HTERT RPE-1 (cell line): Measurements from ENCODE around the gene IQGAP3.

Experiments used
- in situ Hi-C: fragments of 300-500 bp; cut with MboI; formaldehyde crosslinking; loops from 4 replicates; pipeline ENCODE4 v1.14.3; 2020; ENCODE audit warnings: low sequenced_read_pairs

IQGAP3 gene

DNA sequence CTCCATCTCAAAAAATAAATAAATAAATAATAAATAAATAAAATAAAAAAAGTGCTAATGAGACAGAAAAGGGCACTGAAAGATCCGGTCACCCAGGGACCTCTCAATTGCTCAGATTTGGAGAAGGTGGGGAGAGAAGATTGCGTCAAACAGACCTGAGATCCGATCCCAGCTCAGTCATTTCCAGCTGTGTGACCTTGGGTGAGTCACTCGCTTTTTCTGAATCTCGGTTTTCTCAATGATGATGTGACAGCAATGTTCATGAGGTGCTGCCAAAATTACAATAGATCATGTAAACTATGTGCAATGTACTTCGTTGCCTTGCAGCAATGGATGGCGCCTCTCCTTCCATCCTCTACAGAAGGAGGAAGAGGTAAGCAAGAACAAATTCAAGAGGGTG, 60.7 kb downstream of the IQGAP3 start:
- in situ Hi-C loops: no loop called here

DNA sequence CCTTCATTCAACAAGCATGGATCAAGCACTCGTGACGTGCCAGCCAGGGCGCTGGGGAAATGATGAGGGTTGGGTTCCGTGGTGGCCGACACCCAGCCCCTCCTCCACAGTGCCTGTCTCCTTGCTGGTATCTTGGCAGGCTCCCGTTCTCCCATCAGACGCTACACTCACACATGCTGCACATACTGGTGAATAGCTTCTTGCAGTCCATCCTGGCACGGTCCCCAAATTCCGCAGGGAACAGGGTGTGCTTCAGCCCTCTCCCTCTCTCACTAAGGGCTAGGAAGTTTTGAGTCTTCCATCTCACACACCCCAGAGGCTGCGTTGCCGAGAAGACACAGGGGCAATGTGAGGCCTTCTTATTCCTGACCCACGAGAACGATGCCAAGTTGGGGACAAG, 61.7 kb downstream of the IQGAP3 start:
- in situ Hi-C loops: no loop called here

DNA sequence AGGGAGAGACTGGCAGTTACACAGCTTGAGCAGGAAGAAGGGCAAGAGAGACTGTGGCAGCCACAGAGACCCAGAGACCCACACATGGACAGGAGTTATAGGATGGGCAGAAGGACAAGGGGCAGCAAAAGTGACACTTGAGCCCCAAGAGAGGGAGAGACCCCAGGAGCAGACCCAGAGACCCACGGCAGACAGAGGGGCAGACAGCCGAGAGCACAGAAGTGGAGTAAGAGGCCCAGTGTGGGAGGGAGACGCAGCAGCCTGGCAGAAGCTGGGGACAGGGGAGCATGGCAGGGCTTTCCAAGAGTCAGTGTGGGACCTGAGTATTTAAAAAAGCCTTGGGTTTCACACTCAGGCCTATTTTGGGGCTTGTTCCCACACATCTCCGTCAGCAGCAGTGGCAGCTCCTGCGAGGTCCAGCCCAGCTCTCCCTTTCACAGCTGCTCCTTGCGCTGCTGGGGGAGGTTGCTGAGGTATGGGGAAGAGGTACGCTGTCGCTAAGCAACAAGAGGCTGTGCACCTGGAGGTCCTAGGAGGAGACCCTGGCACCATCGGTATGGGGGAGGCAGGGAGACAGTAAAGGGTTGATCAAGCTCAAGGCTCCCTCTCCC, 62.8 kb downstream of the IQGAP3 start:
- in situ Hi-C loops: no loop called here

DNA sequence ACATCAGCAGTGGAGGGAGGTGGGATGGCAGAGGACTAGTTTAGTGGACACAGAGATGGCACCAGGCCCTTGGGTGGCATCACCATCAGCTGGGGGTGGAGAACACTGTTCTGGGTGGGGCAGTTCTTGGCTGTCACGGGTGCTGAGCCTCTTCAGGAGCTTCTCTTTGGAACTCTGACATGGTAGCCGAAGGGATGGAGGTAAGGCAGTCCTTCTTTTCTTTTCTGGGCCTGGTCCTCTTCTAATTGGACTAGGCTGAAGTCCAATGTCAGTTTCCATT, 63.5 kb downstream of the IQGAP3 start:
- in situ Hi-C loops: no loop called here

DNA sequence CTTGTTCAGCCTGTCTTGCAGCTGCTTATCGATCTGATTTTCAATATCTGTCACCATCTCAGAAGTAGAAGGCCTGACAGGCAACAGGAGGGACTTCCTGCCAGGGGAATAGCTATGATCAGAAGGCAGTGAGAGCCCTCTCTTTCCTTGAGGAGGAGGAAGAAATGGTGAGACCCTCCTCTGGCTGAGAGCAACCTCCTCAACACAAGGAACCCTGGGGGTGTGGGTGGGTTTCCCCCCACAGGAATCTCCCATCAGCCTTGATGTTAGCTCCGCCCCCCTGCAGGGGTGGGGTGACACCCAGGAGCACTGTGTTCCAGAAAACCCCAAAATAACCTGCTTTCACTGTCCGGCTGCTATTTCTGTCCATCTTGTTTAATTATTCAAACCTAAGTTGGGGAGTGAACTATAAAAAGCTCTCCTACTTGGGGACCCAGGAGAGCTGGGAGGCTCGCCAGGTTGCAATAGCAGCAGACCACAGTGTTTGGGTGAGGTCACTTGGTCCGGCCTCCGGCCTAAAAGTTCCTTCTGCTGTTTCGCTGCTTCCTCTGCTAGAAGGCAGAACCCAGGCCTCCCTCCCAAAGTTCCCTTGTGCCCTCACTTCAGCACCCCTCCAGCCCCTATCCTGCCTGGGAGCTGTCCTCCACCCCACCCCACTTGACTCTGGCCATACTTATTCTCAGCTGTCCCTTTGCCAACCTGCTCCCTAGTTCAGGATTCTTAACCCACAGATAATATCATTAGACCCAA, 64.0 kb downstream of the IQGAP3 start:
- in situ Hi-C loops: no loop called here

DNA sequence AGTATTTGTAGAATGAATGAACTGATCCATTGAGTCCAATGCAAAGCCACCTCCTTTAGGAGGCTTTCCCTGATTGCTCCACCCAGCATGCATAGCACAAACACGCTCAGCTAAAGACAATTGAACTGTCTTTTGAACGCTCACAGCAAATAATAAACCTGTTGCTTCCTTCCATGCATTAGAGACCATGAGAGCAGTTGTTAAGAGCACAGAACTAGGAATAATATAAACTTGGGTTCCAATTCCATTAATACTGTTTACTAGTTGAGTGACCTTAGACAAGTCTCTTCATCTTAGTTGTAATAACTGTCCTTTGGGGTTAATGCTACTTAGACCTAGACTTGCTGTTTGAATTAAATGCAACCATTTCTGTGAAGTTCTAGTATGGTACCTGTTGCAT, 65.9 kb downstream of the IQGAP3 start:
- in situ Hi-C loops: no loop called here

DNA sequence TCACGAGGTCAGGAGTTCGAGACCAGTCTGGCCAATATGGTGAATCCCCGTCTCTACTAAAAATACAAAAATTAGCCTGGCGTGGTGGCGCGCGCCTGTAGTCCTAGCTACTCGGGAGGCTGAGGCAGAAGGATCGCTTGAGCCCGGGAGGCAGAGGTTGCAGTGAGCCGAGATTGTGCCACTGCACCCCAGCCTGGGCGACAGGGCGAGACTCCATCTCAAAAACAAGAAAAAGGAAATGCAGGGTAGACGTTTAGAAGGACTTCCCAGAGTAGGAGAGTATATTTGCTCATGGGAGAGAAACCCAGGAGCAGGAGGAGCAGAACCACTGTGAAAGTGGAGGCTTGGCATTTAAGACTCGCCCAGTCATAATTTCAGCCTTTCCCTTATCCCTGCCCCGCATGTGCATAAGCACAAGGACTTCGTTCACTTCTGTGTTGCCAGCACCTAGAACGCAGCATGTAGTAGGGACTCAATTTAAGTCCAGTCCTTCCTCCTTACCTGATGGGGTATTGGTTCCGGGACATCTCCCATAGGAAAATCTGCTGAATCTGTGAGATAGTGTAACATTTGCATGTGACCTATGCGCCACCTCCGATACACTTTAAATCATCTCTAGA, 66.6 kb downstream of the IQGAP3 start:
- in situ Hi-C loops: no loop called here

DNA sequence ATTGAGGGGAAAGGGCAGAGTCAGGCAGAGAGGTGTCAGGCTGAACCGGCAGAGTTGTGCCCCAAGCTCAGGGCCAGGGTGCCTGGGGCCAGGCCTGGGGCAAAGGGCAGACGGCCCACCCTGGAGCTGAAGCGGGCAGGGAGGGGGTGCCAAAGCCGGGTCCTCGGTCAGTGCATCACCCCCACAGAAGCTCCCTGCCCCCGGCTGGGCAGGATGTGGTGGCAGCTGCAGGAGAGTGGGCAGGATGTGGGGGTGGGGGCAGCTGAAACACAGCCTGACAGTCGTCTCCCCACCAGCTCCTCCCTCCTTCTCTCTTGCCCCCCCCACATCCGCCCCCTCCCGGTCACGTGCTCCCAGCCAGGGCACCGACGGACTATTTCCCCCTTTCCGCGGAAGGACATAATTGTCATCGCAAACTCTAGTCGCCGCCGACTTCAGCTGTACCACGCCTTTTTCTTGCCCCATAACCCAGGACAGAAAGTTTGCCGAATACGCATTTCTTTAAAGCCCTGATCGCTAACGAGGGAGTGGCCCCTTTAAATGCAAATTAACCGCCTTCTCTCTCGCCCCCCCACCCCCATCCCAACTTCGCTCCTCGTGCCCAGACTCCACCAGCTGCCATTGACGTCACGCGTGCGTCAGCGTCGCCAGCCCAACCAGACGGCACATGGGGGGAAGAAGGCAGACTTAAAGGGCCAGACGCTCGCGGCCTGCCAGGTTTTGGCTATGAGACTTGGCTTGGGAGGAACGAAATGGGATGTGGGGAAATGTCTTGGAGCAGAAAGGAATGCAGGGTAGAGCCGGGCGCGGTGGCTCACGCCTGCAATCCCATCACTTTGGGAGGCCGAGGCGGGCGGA, 67.3 kb downstream of the IQGAP3 start:
- in situ Hi-C loops: no loop called here

DNA sequence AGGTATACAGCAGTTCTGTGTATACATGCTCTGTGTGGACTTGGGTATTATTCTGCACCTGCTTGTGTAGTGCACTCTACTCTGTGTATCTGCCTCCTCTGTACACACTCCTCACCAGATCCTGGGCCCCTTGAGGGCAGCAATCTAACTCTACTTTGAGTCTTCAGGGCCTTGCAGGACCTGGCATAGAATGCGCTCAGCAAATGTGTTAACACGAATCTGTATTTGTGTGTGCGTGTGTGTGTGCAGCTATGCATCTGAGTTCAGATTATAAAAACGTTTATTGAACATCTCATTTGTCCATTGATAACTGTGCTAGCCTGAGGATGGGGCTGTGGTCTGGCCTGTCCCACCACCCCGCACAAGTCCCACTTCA, 67.9 kb downstream of the IQGAP3 start:
- in situ Hi-C loops: no loop called here

DNA sequence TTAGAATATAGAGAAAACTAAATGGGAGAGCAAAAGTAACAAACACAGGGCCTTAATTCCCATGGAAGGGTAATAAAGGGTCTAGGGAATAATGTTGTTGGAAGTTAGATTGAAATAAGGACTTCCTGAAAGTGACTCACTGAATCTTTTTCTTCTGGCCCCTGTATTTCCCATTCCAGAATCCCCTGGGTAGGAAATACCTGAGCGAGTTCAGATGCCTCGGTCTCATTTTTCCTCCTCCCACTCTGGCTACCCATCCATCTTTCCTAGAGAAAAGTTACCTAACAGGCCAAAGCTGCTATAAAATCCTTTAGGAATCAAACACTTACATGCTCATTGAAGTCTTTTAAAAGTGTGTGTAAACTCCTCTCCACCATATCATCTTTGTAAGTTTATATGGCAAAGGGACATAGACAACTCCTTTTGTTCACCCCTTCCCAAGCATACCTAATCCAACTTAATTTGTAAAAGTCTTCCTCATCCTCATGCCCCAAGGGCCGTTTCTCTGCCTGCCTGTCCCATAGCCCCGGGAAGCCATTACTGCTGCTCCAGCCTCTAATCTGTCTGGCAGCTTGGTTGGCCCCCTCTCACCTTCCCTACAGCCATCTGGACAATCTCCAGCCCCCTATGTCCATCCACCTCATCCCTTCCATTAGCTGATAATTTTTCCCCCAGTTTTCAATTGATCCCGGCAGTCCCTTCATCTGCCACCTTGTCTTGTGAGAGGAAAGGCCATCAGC, 68.5 kb downstream of the IQGAP3 start:
- in situ Hi-C loops: no loop called here

DNA sequence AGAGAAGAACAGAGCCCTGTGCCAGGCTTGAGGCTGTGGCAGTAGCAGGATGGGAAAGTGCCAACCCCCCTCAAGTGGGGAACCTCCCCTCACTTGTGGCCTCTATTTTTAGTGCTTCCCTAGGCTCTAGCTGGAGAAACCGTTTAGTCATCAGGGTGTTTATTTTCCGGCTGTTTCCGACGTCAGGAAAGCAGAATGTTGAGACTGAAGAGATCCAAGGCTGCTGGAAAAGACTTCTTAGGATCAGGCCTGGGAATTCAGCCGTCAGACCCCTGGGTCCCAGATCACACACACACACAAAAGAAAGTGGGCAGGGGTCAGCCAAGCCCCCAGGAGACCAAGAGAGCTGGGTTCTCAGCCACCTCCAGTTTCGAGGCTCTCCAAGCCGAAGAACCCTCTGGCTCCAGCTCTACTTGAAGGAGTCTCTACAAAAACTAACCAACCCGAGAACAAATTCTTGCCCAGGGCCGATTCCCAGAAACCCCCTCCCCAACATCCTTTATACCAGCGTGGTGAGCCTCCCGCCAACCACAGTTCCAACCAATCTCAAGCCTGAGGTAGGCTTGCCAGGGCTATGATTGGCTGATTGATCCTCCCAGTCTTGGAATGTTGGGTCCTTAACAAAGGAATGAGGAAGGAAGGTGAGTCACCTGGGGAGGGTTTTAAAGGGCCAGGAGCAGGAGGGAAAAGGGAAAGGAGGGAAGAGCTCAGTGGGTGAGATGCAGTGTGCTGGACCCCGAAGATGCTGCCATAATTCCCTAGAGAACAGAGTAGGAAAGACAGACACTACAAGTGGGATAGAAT, 69.3 kb downstream of the IQGAP3 start:
- in situ Hi-C loops: no loop called here

DNA sequence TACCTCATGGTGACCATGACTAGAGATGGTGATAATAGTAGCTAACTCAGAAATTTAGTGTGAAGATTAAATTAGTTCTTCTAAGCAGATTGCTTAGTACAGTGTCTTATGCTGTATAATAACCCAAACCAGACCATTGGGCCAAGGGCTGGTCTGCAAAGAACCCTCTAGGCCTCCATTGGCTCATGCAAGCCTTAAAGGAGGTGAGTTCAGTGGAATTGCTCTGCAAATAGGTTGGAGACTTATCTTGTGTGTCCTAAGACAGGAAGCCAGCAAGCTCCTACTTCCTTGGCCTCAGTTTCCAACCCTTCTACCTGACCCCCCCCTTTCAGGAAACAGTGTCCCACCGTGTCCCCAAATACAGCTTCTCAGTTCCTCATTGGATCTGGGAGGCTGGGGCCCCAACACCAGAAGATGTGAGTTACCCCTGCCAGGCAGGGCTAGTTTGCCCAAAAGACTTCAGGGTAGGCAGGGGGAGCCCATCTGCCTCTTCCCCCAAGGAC, 69.9 kb downstream of the IQGAP3 start:
- in situ Hi-C loops: no loop called here

DNA sequence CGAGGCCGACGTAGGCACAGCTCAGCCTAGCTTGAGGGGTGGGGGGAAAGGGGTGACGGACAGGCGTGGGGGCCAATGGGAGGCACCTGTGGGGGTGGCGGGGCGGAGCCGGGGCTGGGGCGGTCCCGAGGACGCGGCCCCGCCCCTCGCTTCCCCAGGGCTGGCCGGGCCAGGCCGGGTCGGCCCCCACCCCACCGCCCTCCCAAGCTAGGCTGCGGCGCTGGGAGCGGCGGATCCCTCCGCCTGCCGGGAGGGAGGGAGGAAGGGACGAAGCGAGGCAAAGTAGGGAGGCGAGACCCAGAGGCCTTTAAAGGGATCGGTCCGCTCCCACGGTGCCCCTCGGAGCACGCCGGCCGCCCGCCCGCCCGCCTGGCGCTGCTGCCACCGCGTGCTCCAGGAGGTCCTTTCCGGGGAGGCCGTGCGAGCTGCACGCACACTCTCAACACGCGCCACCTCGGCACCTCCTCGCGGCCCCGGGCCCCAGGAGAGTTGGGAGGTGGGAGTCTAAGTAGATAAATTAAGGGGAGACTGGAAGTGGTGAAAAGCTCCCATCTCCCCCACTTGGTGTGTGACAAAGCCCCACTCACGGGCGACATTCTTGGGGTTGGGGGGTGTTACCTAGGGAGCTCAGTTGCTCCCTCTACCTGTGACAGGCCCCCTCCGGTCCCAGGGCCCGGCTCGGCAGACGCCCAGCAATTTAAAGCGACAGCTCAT, 71.4 kb downstream of the IQGAP3 start:
- in situ Hi-C loops: no loop called here

DNA sequence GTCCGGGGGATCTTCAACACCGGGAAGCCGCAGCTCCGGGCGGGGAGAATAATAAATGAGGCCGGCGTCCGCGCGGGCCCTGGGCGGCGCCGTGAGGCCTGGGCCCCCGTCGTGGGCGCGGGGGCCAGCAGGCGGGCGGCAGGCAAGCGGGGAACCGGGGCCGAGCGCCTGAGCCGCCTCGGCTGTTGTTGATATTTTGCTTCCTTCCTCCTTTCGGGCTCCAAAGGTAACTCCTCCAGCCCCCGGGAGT, 71.9 kb downstream of the IQGAP3 start, which contains the start of gene MEF2D:
Gene MEF2D (minus strand): TSS at position 233 of the 250 bp plus-strand sequence. CDS start 17,483 bp downstream, outside the sequence.
- in situ Hi-C loops: no loop called here

DNA sequence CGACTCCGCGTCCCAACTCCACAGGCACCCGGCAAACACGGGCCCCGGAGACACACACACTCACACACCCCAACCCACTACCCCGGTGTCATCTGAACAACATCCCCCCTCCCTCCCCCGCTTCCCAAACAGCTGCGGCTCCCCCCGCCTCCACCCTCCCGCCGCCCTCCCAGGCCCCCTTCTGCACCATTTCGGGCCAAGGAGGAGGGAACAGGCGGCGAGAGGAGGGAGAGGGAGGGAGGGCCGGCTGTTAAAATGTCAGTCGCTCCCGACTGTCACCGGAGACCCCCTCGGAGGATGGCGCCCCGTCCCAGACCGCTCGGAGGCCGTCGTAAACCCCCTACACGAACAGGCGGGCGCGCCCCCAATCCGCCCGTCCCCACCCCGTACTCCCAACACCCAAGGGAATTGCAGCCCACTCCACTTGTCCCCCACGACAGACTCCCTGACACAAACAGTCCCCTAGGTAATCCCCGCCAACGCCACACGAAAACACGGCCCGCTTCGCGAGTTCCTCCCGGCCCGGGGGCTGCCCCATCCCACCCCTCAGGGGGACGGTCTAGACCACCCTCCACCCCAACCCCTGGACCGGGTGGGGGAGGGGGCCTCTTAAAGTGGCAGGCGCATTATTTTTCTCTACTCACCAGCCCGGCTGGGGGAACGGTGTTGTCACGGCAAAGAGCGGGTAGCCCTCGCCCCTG, 72.4 kb downstream of the IQGAP3 start:
- in situ Hi-C loops: no loop called here

DNA sequence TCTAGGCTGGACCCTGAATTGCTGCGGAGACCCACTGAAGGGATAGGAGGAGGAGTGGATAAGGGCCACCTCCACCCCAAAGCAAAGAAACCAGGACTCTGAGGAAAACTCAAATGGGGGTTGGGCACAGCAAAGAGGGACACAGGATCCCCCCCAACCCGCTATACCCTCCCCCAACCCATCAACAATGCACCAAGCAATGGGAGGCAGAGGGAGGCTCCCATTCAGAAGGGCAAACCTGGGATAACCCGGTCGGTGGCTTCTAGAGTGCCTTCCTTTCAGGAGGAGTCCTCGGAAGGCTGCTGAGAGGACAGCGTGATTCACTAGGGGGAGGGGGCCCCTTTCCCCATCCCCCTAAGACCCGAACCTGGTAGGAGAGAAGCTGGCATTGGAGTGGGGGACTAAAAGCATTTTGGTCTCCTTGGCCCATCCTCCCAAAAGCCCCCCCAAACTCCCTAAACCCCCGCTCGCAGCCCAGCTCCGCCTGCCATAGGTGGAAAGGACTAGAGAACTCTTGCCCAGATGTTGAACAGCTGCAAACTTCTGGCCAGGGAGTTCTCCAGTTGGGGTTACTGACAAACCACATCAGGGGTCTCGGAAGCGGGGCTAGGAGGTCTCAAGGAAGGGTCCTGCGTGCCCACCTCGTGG, 73.0 kb downstream of the IQGAP3 start:
- in situ Hi-C loops: no loop called here

DNA sequence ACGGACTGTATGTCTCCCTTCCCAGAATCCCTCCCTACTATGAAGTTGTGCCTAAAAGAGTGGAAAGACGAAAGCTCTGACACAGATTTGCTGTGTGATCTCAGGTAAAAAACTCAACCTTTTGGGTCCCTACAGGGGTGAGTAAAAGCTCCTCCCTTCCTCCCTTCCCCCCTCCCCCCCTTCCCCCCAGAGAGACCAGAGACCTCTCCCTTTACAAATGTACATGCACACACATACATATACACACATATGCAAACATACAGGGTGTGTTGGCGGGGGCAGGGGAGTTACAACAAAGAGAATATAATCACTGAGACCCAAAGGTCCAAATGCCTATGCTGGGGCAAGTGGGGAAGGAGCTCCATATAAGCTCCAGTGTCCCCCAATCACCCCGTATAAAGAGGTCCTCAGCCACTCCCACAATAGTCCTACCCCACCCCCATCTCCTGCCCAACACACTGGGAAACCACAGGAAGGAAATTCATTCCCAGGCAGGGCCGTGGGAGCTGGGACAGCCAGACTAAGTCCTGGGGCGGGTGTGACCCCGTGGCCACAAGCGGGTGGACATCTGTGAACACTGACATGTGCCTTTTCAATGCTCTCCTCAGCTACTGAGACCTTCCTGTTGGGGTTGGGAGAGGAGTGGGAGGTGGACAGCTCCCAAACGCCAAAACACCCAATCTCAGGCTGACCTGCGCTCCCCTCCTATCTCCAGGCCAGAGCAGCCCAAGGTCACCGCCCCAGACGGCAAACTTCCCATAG, 73.8 kb downstream of the IQGAP3 start:
- in situ Hi-C loops: no loop called here
